HG03469 (cell line): ENCODE results near the gene FASTK.
A peak's percentile ranks its signal among the peaks of the same experiment; 100 is the strongest.

Experiments
- ATAC-seq: cut with Tn5 transposase; IDR thresholded peaks from one replicate; pipeline ENCODE4 v1.9.1; 2021; ENCODE audit warnings: mild to moderate bottlenecking, moderate library complexity, moderate number of reproducible peaks; ENCODE audit not compliant: unreplicated experiment

FASTK gene

GRCh38 chr7:151083071-151083823 is 2.6 kb upstream of the FASTK start, which contains the start of gene TMUB1:
Gene TMUB1 (minus strand): TSS chr7:151083493. CDS start chr7:151082563, 930 bp downstream.
- peak; percentile 33 for ATAC-seq

- no peak for ATAC-seq
These were observed 1.8 kb upstream of the FASTK start for GRCh38 chr7:151082141-151083070.

DNA sequence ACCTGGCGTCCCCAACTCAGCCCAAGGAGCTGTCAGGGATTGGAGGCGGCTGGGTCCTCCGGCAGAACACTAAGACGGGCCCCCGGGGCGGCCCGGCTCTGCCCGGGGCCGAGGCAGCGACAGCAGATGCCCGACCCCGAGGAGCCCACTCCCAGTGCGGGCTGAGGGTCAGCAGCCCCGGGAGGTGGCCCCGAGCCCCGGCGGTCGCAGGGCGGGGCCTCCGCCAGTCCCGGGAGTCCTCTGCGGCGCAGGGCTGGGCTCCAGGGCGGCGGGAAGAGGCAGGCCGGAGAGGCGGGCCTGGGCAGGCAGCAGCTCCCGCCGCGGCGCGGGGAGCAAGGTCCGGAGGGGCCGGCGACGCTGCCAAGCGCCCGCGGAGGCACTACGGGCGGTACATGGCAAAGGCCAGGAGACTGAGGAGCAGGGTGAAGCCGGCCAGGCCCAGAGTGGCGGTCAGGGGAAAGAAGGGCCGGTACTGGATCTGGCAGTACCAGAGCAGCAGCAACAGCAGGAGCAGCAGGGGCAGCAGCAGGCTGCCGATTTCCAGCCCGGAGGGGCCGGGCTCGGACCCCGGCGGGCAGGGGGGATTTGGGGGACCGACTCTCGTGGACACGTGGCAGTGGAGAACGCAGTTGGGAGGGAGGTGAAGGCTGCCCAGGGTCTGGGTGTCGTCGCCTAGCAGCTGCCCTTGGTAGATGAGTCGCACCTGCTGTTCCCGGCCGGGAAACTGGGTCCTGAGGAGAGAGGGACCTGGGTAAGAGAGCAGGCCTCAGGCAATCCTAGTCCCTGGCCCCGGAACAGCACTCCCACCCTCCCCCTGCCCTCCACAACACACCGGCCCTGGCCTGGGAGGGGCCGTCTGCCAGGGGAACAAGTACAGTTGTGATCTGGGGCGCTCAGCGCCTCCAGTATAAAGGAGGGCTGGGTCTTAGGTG is 827 bp upstream of the FASTK start:
- no peak for ATAC-seq

- no peak for ATAC-seq
These were observed 515 bp downstream of the FASTK start for GRCh38 chr7:151080067-151080521.

GRCh38 chr7:151079199-151079910 is 1.3 kb downstream of the FASTK start:
- ATAC-seq, result no peak

DNA sequence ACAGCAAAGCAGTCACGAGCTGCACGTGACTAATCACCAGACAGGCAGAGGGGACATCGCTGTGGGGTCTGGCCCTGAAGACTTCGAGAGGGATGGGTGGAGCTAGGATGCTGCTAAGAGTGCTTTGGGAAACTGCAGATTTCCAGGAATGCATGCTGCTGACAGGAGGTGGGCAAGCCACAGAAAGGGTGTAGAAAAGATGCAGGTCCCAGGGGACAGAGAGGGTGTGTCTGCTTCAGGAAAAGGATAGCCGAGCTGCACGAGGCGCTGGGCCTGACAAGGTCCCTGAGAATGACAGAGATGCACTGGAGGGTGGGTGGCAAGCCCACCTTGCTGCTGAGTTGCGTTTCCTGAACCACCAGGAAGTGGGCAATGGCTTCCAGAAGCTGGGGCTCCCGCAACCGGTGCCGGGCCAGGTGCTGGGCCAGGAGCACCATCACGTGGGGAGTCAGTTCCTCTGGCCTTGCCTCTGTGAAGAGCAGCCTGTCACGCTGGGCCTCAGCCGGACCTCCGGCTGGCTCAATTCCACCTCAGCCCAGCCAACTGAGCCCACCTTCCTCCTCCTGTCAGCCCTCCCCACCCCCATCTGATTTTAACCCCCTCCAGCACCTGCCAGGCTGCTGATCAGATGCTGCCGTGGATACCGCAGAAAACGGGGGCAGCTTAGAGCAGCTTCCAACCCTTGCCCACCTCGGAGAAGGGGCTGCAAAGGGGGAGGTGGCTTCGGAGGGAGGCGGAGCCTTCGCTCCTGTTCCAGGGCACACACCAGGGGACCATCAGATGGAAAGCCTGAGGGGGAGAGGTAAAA is 2.2 kb downstream of the FASTK start:
- no peak for ATAC-seq

GRCh38 chr7:151077705-151078232 is 2.8 kb downstream of the FASTK start:
- ATAC-seq, result no peak

DNA sequence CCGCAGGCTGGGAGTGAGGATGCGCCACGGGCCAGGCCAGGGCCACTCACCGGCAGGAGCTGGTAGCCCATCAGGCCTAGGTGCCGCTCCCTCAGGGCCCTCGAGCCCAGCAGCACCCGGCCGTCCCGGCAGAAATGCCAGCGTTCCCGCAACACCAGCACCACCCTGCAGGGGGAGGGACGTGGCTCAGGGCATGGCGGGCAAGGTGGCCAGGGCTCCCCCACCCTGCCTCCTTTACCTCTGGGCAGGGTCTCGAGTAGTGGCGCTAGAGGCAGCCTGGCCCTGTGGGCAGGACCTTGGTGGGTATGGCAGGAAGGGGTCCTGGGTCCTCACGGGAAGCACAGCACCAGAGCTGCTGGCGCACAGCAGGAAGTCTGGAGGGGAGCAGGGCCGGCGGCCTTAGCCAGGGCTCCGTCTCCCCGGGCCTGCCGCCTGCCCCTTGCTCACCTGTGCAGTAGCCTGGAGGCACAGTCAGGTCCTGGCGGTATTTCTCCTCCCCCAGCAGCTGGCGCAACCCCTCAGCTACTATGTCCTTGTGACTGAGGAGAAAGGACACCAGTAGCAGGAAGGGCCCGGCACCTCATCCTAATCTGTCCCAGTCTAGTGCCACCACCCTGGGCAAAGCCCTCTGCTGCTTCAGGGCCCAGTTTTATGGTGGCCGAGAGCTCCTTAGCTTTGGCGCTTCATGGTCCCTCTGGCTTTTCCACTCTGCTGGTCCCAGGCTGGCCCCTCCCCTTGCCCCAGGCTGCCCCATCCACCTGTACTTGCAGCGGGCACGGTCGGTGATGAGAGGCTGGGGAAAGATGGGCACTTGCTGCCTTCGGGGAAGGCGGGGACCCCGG is 3.5 kb downstream of the FASTK start:
- no peak for ATAC-seq

- ATAC-seq, result no peak
These were observed 4.6 kb downstream of the FASTK start for GRCh38 chr7:151075978-151076426.

GRCh38 chr7:151075662-151075971 is 5.0 kb downstream of the FASTK start:
- no peak for ATAC-seq

DNA sequence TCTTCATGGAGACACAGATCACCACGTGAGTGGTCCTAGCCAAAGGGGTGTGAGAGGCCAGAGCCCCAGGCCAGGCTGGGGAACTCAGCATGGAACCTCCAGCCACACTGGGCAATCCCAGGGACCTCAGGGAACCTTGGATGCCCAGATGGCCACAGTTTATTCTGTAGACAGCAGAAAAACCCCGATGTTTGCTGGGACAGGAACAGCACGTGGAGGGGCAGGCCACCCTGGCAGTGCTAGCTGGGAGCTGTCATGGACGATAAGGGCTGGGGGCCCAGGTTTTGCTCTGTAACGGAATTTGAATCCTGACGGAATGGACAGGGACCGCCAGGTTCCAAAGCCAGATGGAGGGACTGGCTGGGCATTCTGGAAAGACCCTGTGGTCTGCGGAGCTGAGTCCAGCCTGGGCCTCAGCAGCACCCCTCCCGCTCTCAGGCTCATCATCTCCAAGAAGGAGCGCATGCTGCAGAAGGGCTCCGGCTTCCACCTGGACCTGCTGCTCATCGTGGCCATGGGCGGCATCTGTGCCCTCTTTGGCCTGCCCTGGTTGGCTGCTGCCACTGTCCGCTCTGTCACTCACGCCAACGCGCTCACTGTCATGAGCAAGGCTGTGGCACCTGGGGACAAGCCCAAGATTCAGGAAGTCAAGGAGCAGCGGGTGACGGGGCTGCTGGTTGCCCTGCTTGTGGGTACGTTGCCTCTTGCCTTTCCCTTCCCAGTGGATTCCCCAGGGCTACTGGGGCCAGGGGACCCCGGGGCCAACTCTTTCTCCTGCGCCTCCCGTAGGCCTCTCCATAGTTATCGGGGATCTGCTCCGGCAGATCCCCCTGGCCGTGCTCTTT is 5.6 kb downstream of the FASTK start:
- no peak for ATAC-seq

- no peak for ATAC-seq
These were observed 6.6 kb downstream of the FASTK start for GRCh38 chr7:151073990-151074389.

- no peak for ATAC-seq
These were observed 9.4 kb downstream of the FASTK start for GRCh38 chr7:151071032-151071866.

DNA sequence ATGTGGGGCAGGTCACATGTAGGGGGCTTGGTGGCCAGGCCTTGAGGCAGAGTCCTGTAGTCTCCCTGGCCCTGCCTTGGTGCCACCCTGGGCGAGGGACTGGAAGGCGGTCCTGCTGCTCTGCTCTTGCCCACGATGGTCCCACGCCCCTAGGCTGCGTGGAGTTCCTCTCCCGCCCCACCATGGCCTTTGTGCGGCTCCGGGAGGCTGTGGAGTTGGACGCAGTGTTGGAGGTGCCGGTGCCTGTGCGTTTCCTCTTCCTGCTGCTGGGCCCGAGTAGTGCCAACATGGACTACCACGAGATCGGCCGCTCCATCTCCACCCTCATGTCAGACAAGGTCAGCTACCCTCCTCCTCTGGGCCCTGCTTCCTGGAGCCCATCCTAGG is 10.0 kb downstream of the FASTK start:
- no peak for ATAC-seq

DNA sequence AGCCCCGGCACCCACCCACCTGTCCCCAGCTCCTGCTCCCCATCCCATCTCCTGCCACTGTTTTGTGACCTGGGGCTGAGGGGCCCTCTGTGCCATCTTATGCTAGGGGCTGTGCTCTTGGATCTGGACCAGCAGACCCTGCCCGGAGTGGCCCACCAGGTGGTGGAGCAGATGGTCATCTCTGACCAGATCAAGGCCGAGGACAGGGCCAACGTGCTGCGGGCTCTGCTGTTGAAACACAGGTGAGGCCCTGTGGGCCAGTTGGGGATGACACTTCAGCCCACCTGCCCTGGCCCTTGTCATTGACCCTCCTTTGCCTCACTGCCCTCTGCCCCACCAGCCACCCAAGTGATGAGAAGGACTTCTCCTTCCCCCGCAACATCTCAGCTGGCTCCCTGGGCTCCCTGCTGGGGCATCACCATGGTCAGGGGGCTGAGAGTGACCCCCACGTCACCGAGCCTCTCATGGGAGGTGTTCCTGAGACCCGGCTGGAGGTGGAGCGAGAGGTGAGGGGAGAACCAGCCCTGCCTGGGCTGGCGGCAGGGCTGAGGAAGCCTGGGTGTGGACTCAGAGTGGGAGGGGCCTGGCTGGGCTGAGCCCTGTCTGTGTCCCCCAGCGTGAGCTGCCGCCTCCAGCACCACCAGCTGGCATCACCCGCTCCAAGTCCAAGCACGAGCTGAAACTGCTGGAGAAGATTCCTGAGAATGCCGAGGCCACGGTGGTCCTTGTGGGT is 10.6 kb downstream of the FASTK start:
- no peak for ATAC-seq
